HG03025 (cell line): ENCODE measurements around the gene PLXNA3.
"Not testable (repeated sequence)": the region's sequence is repeated elsewhere in the genome, so short reads cannot be mapped to it uniquely, and the experiment has no call there.

Source experiments
- ATAC-seq: cut with Tn5 transposase; IDR thresholded peaks from one replicate; pipeline ENCODE4 v1.9.1; 2021; ENCODE audit warnings: mild to moderate bottlenecking, moderate library complexity; ENCODE audit not compliant: unreplicated experiment, low FRiP score

The PLXNA3 gene

DNA sequence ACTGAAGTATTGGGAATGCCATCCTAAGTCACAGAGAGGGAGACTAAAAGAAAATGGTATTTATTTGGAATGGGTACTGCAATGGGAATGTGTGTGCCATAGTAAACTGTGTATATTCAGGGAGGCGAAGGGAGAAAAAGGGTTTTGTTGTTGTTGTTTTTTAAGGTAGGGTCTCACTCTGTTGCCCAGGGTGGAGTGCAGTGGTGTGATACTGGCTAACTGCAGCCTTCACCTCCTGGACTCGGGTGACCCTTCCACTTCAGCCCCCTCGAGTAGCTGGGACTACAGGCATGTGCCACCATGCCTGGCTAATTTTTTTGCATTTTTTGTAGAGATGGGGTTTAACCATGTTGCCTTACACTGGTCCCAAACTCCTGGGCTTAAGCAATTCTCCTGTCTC is 36.6 kb downstream of the PLXNA3 start:
- ATAC-seq, result no peak

GRCh38 chrX:154495472-154495922 is 37.4 kb downstream of the PLXNA3 start:
- ATAC-seq, result no peak

DNA sequence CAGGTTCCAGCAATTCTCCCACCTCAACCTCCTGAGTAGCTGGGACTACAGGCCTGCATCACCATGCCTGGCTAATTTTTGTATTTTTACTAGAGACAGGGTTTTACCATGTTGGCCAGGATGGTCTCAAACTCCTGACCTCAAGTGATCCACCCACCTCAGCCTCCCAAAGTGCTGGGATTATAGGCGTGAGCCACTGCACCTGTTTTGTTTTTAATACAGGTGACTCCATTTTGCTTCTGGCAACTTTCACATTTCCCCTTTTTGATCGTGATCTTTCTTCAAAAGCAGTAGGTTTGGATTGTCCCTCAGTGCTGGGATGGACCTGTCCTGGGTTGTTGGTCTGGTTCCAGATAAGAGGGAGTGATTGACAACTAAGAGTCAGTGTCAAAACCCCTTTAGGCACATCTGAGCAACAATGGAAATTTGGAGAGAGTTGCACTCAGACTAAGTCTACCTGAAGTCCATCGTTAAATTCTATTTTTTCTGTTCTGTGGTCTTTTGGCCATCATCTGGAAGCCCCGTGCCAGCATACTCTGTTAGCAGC is 38.6 kb downstream of the PLXNA3 start:
- ATAC-seq, result not testable (repeated sequence)

DNA sequence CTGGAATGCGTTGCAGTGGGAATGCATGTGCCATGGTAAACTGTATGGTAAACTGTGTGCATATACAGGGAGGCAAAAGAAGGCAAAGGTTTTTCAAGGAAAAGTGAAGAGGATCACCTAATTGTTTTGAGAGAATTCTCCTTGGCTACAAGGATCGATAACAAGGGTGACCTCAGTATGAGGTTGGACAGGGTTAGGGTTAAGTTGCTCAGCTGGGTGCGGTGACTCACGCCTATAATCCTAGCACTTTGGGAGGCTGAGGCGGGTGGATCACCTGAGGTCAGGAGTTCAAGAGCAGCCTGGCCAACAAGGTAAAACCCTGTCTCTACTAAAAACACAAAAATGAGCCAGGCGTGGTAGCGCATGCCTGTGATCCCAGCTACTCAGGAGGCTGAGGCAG is 43.3 kb downstream of the PLXNA3 start:
- not testable (repeated sequence) for ATAC-seq

GRCh38 chrX:154502098-154502497 is 44.0 kb downstream of the PLXNA3 start:
- ATAC-seq, result no peak

- ATAC-seq, result no peak
Measured at GRCh38 chrX:154502989-154503388, 44.9 kb downstream of the PLXNA3 start.

DNA sequence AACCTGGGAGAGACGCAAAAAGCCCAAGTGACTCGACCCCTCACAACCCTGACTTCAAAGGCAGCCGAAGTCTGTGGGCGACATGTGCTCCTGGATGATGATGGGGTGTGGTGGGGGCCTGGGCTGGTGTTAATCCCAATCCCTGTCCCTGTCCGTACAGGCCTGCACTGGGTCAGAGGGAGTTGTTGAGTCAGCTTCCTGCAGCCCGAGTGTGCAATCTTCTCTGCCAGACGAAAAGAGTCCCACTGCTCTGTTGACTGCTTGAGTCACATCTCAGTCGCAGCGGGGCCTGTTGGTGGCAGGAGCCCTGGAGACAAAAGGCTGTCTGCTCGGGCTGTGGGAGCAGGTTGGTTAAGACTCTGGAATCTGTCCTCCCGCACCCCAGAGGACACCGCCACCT is 47.7 kb downstream of the PLXNA3 start:
- ATAC-seq, result no peak

DNA sequence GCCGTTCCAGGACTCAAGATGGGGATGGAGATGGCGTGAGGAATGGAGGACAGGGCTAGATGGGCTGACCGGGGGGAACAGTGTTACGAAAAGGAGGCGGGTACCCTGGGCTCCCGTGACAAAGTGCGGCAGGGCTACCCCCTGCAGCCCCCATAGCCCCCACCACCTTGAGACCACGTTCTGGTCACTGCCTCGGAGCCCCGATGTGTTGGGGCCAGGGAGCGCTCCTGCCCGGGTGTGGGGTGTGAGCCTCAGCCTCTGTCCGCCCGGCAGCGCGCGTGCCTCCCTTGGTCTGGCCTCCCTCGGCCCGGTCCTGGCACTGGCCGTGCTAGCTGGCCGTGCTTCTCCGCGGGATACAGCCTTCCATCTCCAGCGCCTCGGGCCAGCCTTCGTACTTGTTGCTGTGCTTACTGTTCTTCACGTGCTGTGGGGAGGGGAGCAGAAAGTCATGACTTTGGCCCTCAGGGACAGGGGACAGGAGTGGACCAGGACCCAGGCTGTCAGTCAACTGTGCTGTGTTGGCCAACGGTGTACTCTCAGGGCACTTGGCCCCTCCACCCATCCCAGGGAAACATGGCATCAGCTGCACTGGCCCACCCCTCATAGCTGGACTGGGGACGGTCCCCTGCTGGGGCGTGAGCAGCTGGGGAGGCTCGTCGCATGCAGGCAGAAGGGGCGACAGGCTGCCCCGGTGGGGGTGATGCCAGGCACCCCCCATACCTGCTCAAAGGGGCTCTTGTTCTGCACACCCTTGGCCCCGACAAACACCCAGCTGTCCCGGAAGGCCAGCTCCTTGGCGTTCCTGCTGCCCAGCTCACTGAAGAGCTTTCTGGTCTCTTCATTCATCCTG is 48.6 kb downstream of the PLXNA3 start:
- ATAC-seq, result no peak

DNA sequence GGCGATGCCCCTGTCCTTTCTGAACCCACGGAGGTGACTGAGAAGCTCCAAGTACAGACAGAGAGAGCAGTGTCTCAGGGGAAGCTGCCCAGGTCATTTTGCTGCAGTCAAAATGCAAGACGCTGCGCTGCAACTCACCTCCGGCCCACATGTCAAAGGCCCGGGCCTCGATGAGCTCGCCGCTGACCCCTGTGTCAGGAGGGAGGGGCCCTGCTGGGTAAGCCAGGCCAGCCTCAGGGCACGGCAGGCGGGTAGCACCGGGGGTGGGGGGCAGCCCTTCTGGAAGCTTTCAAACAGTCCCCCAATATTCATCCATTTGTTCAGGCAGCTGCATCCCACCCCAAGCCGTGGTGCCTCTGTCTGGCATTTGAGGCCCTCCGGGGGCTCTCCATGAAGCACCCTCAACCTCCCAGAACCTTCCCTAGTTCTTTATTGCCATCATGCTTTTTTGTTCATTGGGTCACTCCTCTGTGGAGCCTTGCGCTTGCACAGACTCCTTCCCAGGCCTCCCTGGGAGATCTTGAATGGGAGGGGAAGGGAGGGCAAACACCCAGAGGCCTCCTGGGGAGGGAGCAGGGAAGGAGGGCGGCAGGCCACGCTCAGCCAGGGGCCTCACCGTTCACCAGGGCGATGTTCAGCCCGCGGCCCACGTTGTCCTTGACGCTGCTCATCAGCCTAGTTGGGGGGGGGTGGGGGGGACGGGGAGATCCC is 49.7 kb downstream of the PLXNA3 start:
- no peak for ATAC-seq

- no peak for ATAC-seq
Measured at GRCh38 chrX:154508384-154508745, 50.3 kb downstream of the PLXNA3 start.

- ATAC-seq, result no peak
Measured at GRCh38 chrX:154509455-154509854, 51.4 kb downstream of the PLXNA3 start.

GRCh38 chrX:154511761-154512160 is 53.7 kb downstream of the PLXNA3 start:
- ATAC-seq, result no peak

DNA sequence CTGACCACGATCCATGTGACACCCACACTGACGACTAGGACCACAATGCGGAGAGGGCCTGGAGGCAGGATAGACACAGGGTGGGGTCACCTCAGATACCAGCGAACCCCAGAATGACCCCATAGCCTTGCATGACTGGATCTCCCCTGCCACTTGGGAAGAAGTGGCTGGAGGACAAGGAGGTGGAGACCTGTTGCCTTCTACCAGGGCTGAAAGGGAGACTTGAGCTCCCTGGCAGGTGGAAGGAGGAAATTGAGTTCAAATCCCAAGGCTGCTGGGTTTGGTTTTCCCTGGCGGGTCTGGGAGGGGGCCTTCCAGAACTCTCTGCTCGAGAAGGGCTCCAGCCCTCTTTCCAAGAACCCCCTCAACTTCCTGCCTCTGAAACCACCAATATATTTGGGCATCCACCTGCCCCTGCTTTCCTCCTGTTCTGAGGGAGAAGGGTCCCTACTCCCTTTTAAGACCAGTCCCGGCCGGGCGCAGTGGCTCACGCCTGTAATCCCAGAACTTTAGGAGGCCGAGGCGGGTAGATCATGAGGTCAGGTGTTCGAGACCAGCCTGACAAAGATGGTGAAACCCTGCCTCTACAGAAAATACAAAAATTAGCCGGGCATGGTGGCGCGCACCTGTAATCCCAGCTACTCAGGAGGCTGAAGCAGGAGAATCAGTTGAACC is 54.9 kb downstream of the PLXNA3 start:
- no peak for ATAC-seq

- no peak for ATAC-seq
Measured at GRCh38 chrX:154513716-154514115, 55.6 kb downstream of the PLXNA3 start.

- no peak for ATAC-seq
Measured at GRCh38 chrX:154515090-154515965, 57.2 kb downstream of the PLXNA3 start.

GRCh38 chrX:154515966-154516655 is 58.0 kb downstream of the PLXNA3 start, which contains the start of gene FAM3A:
Gene FAM3A (minus strand): TSS chrX:154516232. CDS start chrX:154515772, 460 bp downstream.
- peak; percentile 78 for ATAC-seq

- no peak for ATAC-seq
Measured at GRCh38 chrX:154516656-154517100, 58.6 kb downstream of the PLXNA3 start.

- ATAC-seq, result no peak
Measured at GRCh38 chrX:154517101-154517781, 59.2 kb downstream of the PLXNA3 start.

DNA sequence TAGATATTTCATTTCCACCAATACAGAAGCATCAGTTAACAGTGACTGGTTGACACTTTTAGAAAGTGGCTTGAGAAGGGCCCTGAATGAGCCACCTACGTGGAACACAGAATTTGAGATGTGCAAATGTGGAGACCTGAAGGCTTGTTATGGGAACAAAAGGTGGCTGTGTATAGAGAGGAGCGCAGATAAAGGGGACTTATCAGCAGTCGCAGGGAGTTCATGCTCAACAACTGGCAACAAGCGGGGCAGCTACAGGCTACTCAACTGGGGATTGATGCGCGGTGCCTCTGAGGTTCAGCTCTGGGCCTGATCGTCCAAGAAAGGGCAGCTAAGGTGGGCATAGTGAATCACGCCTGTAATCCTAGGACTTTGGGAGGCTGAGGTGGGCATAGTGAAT is 61.3 kb downstream of the PLXNA3 start:
- no peak for ATAC-seq
